NT2/D1 (cell line): ENCODE data around the gene BTRC.

Source experiments
- SUZ12 ChIP-seq: IDR thresholded peaks from 2 replicates; pipeline ENCODE4 v1.6.1; 2011; ENCODE audit not compliant: insufficient read length, insufficient read depth; ENCODE audit errors: extremely low read depth
- YY1 ChIP-seq: IDR thresholded peaks from 2 replicates; pipeline ENCODE4 v1.6.1; 2011; ENCODE audit not compliant: insufficient read length, insufficient read depth
- ZNF274 ChIP-seq: IDR thresholded peaks from 2 replicates; pipeline ENCODE4 v1.6.1; 2011; ENCODE audit warnings: mild to moderate bottlenecking, low read depth, low read length

DNA sequence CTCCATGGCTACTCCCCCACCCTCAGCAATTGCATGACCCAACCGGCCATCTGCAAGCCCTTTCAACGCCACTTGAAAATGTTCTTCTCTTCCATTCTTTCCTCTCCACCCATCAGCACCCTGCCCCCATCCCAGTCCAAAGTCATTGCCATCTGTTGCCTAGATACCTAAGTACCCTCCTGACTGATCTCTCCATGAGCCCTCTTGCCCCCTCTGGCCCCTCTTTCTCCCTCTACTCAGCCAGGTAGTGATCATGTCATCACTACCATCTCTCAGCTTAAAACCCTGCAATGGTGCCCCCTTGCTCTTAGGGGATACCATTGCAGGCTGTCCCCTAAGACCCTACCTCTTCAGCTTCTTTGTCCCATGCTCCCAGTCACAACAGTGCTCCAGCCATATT lies 30.5 kb upstream of the BTRC start:
- TF ChIP-seq SUZ12: no peak
- TF ChIP-seq ZNF274: no peak
- no peak for TF ChIP-seq YY1
